Adrenal gland (tissue), 12 donors: ENCODE data around the gene ACTA1. TPM values are rescaled to one million over a fixed set of nuclear protein-coding genes. Genes with fewer than 3 reads are reported as not detected.
"Not testable (repeated sequence)": the region's sequence is repeated elsewhere in the genome, so short reads cannot be mapped to it uniquely, and the experiment has no call there.

ENCODE experiments used
- DNase-seq, 7 donors: peaks; one replicate each; pipeline ENCODE4 v3.0.0-alpha.2; 2019 to 2020
- H3K27ac ChIP-seq, 5 donors: fragments of 200-600 bp; sonication (generic) in 4 of 5; 1 replicate in 3 of 5; 2 replicates in 2 of 5; pipeline versions ENCODE4 v1.5.1 to v1.8.0; 2016 to 2020; ENCODE audit warnings: mild to moderate bottlenecking in 1 of 5
- H3K27me3 ChIP-seq: fragments of 200-600 bp; 2 replicates; pipeline ENCODE4 v1.8.0; 2021
- H3K36me3 ChIP-seq, 2 donors: fragments of 200-600 bp; replicated peaks in 1 of 2; 1 replicate in 1 of 2; 2 replicates in 1 of 2; pipeline versions ENCODE4 v1.5.1 to v1.8.0; 2018 to 2022
- H3K4me1 ChIP-seq, 2 donors: fragments of 200-600 bp; replicated peaks in 1 of 2; 1 replicate in 1 of 2; 2 replicates in 1 of 2; pipeline versions ENCODE4 v1.5.1 to v1.8.0; 2018 to 2021
- H3K4me3 ChIP-seq, 4 donors: fragments of 200-600 bp; sonication (generic) in 3 of 4; one replicate each; pipeline ENCODE4 v1.5.1; 2016 to 2018
- H3K9me3 ChIP-seq, 3 donors: fragments of 200-600 bp; sonication (generic) in 1 of 3; replicated peaks in 1 of 3; 1 replicate in 2 of 3; 2 replicates in 1 of 3; pipeline versions ENCODE4 v1.5.1 to v1.8.0; 2016 to 2021
- POLR2A ChIP-seq, 2 donors: fragments of 450-650 bp; IDR thresholded peaks; one replicate each; pipeline ENCODE4 v1.6.1; 2017; ENCODE audit warnings: antibody characterized with exemption in 2 of 2, mild to moderate bottlenecking in 2 of 2, moderate library complexity in 1 of 2
- WGBS, 4 donors: extraction: QIAGEN DNeasy Blood & Tissue Kit in 2 of 4; methylation state at CpG; one replicate each; pipeline versions ENCODE4 v1.1.5 to v1.1.7; 2013 to 2017; 5-methylcytosine and 5-hydroxymethylcytosine counted together
- intact Hi-C, 2 donors: fragments of 100-400 bp; cut with DNase I; formaldehyde crosslinking; loops; one replicate each; pipeline versions ENCODE4 v1.14.1 to v1.15.0; 2022 to 2023
- polyA plus RNA-seq, 3 donors: library from polyadenylated mRNA; stranded (reverse); fragments of 200-250 nt in 2 of 3; fragments of 350-450 nt in 1 of 3; fragmentation: Illumina TruSeq in 1 of 3; extraction: RNeasy Lipid Tissue Mini Kit (QIAGEN cat#74804) in 1 of 3; gene quantifications; one replicate each; pipeline ENCODE4 v1.2.3, GENCODE V29; 2013 to 2014
- total RNA-seq, 9 donors: library from RNA; depleted of rRNA in 4 of 9; stranded (reverse); fragments of >200 nt in 4 of 9; fragments of 120-200 nt in 1 of 9; fragmentation: NEBNext Ultra II Directional in 1 of 9; extraction: Animal tissue kit (Norgen Biotek cat#: 25700) in 1 of 9; gene quantifications; one replicate each; pipeline versions ENCODE4 v1.1.0 to v1.2.4, GENCODE V29; 2013 to 2023
- TF ChIP-seq, protein P1 (sequence below), 6 experiments: fragments of 450-650 bp in 4 of 6; fragments of 200-600 bp in 2 of 6; sonication (generic) in 1 of 6; IDR thresholded peaks; 1 replicate in 5 of 6; 2 replicates in 1 of 6; pipeline versions ENCODE4 v1.5.1 to v1.8.0; 2016 to 2021; ENCODE audit warnings: antibody characterized with exemption in 6 of 6, mild to moderate bottlenecking in 2 of 6, moderate library complexity in 1 of 6
- donor health status: healthy with polysubstance abuse.
- donor health status: Bipolar disorder and iron deficiency.
- donor health status: DM: yes; HTN: yes; CAD: no.
- donor health status: DM: no; HTN: no; CAD: no.
- donor health status: DM: no; HTN: no; CAD: no.
- donor health status: DM: yes; HTN: yes; CAD: no.

Gene ACTA1
- total and polyA plus RNA-seq, 12 donors: 0.14 to 53.3 (median 1.1) TPM; not detected in 4

GRCh38 chr1:229479660-229480399, 45.9 kb upstream of the ACTA1 start:
- WGBS, 4 donors: 71 to 79% (median 75%) methylated on average over 10 of the region's 10 CpGs
- DNase-seq: no peak
- intact Hi-C loops: loop anchor here (5.0 kb wide), 1 partner anchor 223 kb away; no protein-coding TSS in a partner anchor

DNA sequence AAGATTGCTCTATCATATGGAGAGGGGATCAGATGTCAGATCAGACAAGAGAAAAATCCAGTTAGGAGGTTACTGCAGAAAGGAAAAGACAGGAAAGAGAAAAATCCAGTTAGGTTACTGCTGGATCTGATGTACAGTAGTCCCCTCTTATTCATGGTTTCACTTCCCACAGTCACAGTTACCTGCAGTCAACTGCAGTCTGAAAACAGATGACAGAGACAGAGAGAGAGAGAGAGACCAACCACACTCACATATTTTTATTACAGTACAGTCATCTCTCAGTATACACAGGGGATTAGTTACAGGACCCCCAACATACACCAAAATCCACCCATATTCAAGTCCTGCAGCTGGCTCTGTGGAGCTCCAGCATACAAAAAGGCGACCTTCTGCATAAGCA, 45.0 kb upstream of the ACTA1 start:
- intact Hi-C loops: no loop called here

More at GRCh38 chr1:229479660-229480399, 45.9 kb upstream of the ACTA1 start:
- Histone ChIP-seq H3K27ac (no peak overlapping the region), H3K27me3 (no peaks in the 10 kb centered on the region), H3K4me3 (no peak overlapping the region), H3K36me3 (peaks cover 0 to 52% of the 10 kb centered on the region in 2 donors), H3K4me1 (no peaks in the 10 kb centered on the region), H3K9me3 (no peaks in the 10 kb centered on the region)
- TF ChIP-seq, protein P1, sequence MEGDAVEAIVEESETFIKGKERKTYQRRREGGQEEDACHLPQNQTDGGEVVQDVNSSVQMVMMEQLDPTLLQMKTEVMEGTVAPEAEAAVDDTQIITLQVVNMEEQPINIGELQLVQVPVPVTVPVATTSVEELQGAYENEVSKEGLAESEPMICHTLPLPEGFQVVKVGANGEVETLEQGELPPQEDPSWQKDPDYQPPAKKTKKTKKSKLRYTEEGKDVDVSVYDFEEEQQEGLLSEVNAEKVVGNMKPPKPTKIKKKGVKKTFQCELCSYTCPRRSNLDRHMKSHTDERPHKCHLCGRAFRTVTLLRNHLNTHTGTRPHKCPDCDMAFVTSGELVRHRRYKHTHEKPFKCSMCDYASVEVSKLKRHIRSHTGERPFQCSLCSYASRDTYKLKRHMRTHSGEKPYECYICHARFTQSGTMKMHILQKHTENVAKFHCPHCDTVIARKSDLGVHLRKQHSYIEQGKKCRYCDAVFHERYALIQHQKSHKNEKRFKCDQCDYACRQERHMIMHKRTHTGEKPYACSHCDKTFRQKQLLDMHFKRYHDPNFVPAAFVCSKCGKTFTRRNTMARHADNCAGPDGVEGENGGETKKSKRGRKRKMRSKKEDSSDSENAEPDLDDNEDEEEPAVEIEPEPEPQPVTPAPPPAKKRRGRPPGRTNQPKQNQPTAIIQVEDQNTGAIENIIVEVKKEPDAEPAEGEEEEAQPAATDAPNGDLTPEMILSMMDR (IDR thresholded peaks at IDR 0.05): no peak
- TF ChIP-seq POLR2A (IDR thresholded peaks at IDR 0.05): no peak

DNA sequence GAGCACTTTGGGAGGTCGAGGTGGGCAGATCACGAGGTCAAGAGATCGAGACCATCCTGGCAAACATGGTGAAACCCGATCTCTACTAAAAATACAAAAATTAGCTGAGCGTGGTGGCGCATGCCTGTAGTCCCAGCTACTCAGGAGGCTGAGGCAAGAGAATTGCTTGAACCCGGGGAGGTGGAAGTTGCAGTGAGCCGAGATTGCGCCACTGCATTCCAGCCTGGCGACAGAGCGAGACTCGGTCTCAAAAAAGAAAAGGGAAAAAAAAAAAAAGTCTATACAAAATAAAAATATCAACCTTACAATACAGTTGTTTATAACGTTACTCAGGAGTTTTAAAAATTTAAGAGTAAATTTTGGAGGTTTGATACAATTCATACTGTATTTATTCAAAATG, 42.0 kb upstream of the ACTA1 start:
- H3K4me3 ChIP-seq, H3K4me1 ChIP-seq, H3K27me3 ChIP-seq, DNase-seq, intact Hi-C loops, H3K9me3 ChIP-seq, H3K27ac ChIP-seq: not testable (repeated sequence)
- H3K36me3 ChIP-seq: peaks cover 0 to 35% of the 10 kb centered on the region in 2 donors
- 93 to 96% (median 93%) methylated on average over 13 of the region's 13 CpGs for WGBS, 4 donors

More for the DNA sequence above, 45.0 kb upstream of the ACTA1 start:
- Histone ChIP-seq H3K27ac (no peak overlapping the region), H3K27me3 (no peaks in the 10 kb centered on the region), H3K36me3 (peaks cover 0 to 52% of the 10 kb centered on the region in 2 donors), H3K9me3 (no peaks in the 10 kb centered on the region), H3K4me3 (no peak overlapping the region), H3K4me1 (no peaks in the 10 kb centered on the region)
- 82 to 94% (median 91%) methylated on average over 1 of the region's 1 CpG for WGBS, 4 donors
- DNase-seq: no peak
- no peak for TF ChIP-seq POLR2A (IDR thresholded peaks at IDR 0.05)

DNA sequence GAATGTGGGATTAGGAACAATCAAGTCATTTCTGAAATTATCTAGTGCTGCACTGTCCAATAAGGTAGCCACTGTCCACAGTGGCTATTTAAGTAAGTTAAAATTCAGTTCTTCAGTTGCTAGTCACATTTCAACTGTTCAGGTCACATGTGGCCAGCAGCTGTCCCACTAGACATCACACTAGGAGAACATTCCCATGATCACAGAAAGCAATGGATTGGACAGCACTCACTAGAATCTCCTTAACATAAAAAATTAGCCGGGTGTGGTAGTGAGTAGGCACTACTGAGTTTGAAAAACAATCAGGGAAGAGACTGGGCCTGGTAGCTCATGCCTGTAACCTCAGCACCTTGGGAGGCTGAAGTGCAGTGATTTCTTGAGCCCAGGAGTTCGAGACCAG, 40.6 kb upstream of the ACTA1 start:
- 94 to 100% (median 98%) methylated on average over 2 of the region's 2 CpGs for WGBS, 4 donors
- Histone ChIP-seq H3K36me3 (peaks cover 0 to 48% of the 10 kb centered on the region in 2 donors), H3K27me3 (no peaks in the 10 kb centered on the region), H3K9me3 (no peaks in the 10 kb centered on the region), H3K4me1 (no peaks in the 10 kb centered on the region), H3K4me3 (no peak overlapping the region), H3K27ac (no peak overlapping the region)
- DNase-seq: no peak
- TF ChIP-seq, protein P1 (IDR thresholded peaks at IDR 0.05): no peak
- TF ChIP-seq POLR2A (IDR thresholded peaks at IDR 0.05): no peak
- intact Hi-C loops: no loop called here

DNA sequence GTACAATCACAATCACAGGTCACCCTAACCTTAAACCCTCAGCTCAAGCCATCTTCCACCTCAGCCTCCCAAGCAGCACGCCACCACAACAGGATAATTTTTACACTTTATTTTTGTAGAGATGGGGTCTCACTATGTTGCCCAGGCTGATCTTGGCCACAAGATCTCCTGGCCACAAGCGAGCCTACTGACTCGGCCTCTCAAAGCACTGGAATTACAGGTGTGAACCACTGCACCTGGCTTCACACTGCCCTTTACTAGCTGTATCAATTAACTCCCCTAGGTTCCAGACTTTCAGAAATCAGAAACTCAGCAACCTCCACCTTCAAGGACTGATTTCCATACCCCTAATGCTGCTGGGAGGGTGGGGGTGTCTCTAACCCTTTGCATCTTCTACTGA, 37.3 kb upstream of the ACTA1 start:
- Histone ChIP-seq H3K4me1 (no peaks in the 10 kb centered on the region), H3K27ac (no peak overlapping the region), H3K9me3 (no peaks in the 10 kb centered on the region), H3K4me3 (no peak overlapping the region), H3K27me3 (no peaks in the 10 kb centered on the region), H3K36me3 (peaks cover 0 to 57% of the 10 kb centered on the region in 2 donors)
- TF ChIP-seq, protein P1 (IDR thresholded peaks at IDR 0.05): no peak
- TF ChIP-seq POLR2A (IDR thresholded peaks at IDR 0.05): no peak
- no peak for DNase-seq
- 94 to 97% (median 96%) methylated on average over 3 of the region's 3 CpGs for whole genome bisulfite sequencing, 4 donors
- intact Hi-C loops: no loop called here
